ENCODE results near the gene SLC35B4. TPM values are rescaled to one million over a fixed set of nuclear protein-coding genes. Genes with fewer than 3 reads are reported as not detected.

Gene SLC35B4
- total and polyA plus RNA-seq, 2 experiments from 2014 or later: 12.9 to 22.2 TPM

DNA sequence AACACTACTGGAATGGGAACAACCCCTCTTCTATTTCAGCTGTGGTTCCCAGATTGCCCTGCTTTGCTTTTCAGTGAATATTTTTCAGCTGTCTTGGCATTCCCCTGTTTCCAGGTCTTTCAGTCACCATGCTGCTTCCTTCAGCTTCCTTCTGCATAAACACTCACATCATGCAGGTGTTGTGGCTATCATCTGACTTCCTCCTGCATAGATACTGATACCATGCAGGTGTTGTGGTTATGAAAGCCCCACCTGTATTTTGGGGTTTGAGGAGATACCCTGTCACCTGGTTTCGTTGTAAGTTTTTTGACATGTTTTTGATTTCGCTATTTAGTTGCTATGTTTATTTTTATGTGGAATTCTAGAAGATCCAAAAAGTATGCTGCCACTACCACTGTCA lies 71.5 kb downstream of the SLC35B4 start:
- Histone ChIP-seq H3K9ac (no peak overlapping the region), H3K4me3 (no peak overlapping the region), H4K20me1 (ENCODE audit: insufficient read depth) (no peaks in the 10 kb centered on the region), H3K9me2 (ENCODE audit: insufficient read depth) (no peaks in the 10 kb centered on the region), H3F3A (ENCODE audit: insufficient read depth) (no peaks in the 10 kb centered on the region), H3K4me1 (ENCODE audit: insufficient read depth) (no peaks in the 10 kb centered on the region), H3K36me3 (ENCODE audit: low read depth) (no peaks in the 10 kb centered on the region), H3K4me2 (ENCODE audit: unreplicated experiment) (no peak overlapping the region), H3K27ac (no peak overlapping the region), H3K27me3 (replicated peaks; ENCODE audit: insufficient read depth) (no peaks in the 10 kb centered on the region; the same call in 1 of the 2 replicates), H3K9me3 (ENCODE audit: low read depth) (no peaks in the 10 kb centered on the region), H3K79me2 (ENCODE audit: insufficient read depth) (no peaks in the 10 kb centered on the region), H2AFZ (no peak overlapping the region)
- no peak for DNase-seq
- TF ChIP-seq EZH2 (IDR thresholded peaks at IDR 0.05; ENCODE audit: insufficient read depth, poor library complexity, severe bottlenecking): no peak
- TF ChIP-seq EZH2phosphoT487 (IDR thresholded peaks at IDR 0.05; ENCODE audit: insufficient read depth, low read depth): no peak
- 63 to 72% methylated on average over 2 of the region's 2 CpGs for WGBS, 2 experiments (ENCODE audit: low coverage in 1 of 2, low lambda C conversion rate in 2 of 2, missing lambda C conversion rate in 2 of 2)
- in situ Hi-C loops (cut with MboI): no loop called here

Other genes starting within 250 kb of the SLC35B4 start
- 0.13 TPM in 1 of 2 replicates, not detected in the other for gene LRGUK, start 189.6 kb downstream of the SLC35B4 start, total RNA-seq (2014; rRNA removed; shearing (Covaris generic))
- 0.05 and 0.11 TPM in 2 replicates for gene LRGUK, start 189.6 kb downstream of the SLC35B4 start, polyA plus RNA-seq (2016; fragmentation: Nextera tagmentation; extraction: Ambion mirVana)
- 55.1 and 61.0 TPM in 2 replicates for gene AKR1B1, start 142.2 kb upstream of the SLC35B4 start, total RNA-seq (2014; rRNA removed; shearing (Covaris generic))
- gene AKR1B1, start 142.2 kb upstream of the SLC35B4 start, polyA plus RNA-seq (2016; fragmentation: Nextera tagmentation; extraction: Ambion mirVana): 164 and 176 TPM in 2 replicates
- gene AKR1B10, start 210.6 kb upstream of the SLC35B4 start, total RNA-seq (2014; rRNA removed; shearing (Covaris generic)): not detected in 2 replicates
- 0.34 TPM in 1 of 2 replicates, not detected in the other for gene AKR1B10, start 210.6 kb upstream of the SLC35B4 start, polyA plus RNA-seq (2016; fragmentation: Nextera tagmentation; extraction: Ambion mirVana)
- not detected in 2 replicates for gene AKR1B15, start 232.2 kb upstream of the SLC35B4 start, total RNA-seq (2014; rRNA removed; shearing (Covaris generic))
- gene AKR1B15, start 232.2 kb upstream of the SLC35B4 start, polyA plus RNA-seq (2016; fragmentation: Nextera tagmentation; extraction: Ambion mirVana): not detected in 2 replicates

Data from GM23248 (cell line).